Hematopoietic multipotent progenitor cell treated with erythropoietin and hydrocortisone succinate and interleukin-3 and kit ligand, for 17 days (in vitro differentiated cells): ENCODE results near the gene TET2.

Source experiments
- DNase-seq: peaks from one replicate; pipeline ENCODE4 v3.0.0-alpha.2; 2015; ENCODE audit warnings: low spot score

TET2 gene

GRCh38 chr4:105182211-105182610 is 35.5 kb downstream of the TET2 start:
- no peak for DNase-seq

GRCh38 chr4:105184316-105184980 is 37.8 kb downstream of the TET2 start:
- no peak for DNase-seq

- no peak for DNase-seq
Measured at GRCh38 chr4:105186701-105187161, 40.1 kb downstream of the TET2 start.

- DNase-seq = no peak
Measured at GRCh38 chr4:105189855-105190650, 43.4 kb downstream of the TET2 start.

GRCh38 chr4:105191621-105192210 is 45.0 kb downstream of the TET2 start:
- DNase-seq = no peak

GRCh38 chr4:105192474-105192873 is 45.8 kb downstream of the TET2 start:
- DNase-seq = no peak

GRCh38 chr4:105192910-105193309 is 46.2 kb downstream of the TET2 start:
- DNase-seq = no peak

GRCh38 chr4:105193536-105193935 is 46.9 kb downstream of the TET2 start:
- DNase-seq = no peak

- no peak for DNase-seq
Measured at GRCh38 chr4:105194328-105195231, 47.9 kb downstream of the TET2 start.

GRCh38 chr4:105196523-105197145 is 50.0 kb downstream of the TET2 start:
- no peak for DNase-seq

GRCh38 chr4:105197777-105198176 is 51.1 kb downstream of the TET2 start:
- no peak for DNase-seq

- no peak for DNase-seq
Measured at GRCh38 chr4:105198541-105198940, 51.9 kb downstream of the TET2 start.

- no peak for DNase-seq
Measured at GRCh38 chr4:105206214-105206613, 59.5 kb downstream of the TET2 start.

GRCh38 chr4:105207386-105207785 is 60.7 kb downstream of the TET2 start:
- DNase-seq = no peak

- DNase-seq = no peak
Measured at GRCh38 chr4:105208561-105208960, 61.9 kb downstream of the TET2 start.

GRCh38 chr4:105210916-105211315 is 64.2 kb downstream of the TET2 start:
- no peak for DNase-seq

- no peak for DNase-seq
Measured at GRCh38 chr4:105215609-105216313, 69.1 kb downstream of the TET2 start.

GRCh38 chr4:105225500-105225899 is 78.8 kb downstream of the TET2 start:
- no peak for DNase-seq

- DNase-seq = no peak
Measured at GRCh38 chr4:105227054-105227453, 80.4 kb downstream of the TET2 start.

- no peak for DNase-seq
Measured at GRCh38 chr4:105230287-105230686, 83.6 kb downstream of the TET2 start.

GRCh38 chr4:105232374-105232773 is 85.7 kb downstream of the TET2 start:
- no peak for DNase-seq
